NK-92 treated with Interleukin-12 subunit alpha and Interleukin-12 subunit beta, amount 100 ng/mL, for 24 hours (cell line): ENCODE results near the gene HAUS6.
"Not testable (repeated sequence)": the region's sequence is repeated elsewhere in the genome, so short reads cannot be mapped to it uniquely, and the experiment has no call there.

Experiments used
- DNase-seq: peaks from one replicate; lab custom pipeline; 2025; lab: John Stamatoyannopoulos, UW

The HAUS6 gene

GRCh38 chr9:19117039-19117716 lies 14.5 kb upstream of the HAUS6 start:
- no peak for DNase-seq

- peak; percentile 39 for DNase-seq
Measured at GRCh38 chr9:19116107-19116790, 13.5 kb upstream of the HAUS6 start.

GRCh38 chr9:19114680-19115270 lies 12.1 kb upstream of the HAUS6 start:
- no peak for DNase-seq

GRCh38 chr9:19113964-19114679 lies 11.4 kb upstream of the HAUS6 start:
- no peak for DNase-seq

- DNase-seq: not testable (repeated sequence)
Measured at GRCh38 chr9:19113064-19113611, 10.4 kb upstream of the HAUS6 start.

GRCh38 chr9:19108038-19108437 lies 5.3 kb upstream of the HAUS6 start:
- DNase-seq: no peak

GRCh38 chr9:19104515-19105282 lies 2.0 kb upstream of the HAUS6 start:
- no peak for DNase-seq

- no peak for DNase-seq
Measured at GRCh38 chr9:19102181-19102630, 498 bp downstream of the HAUS6 start.

- no peak for DNase-seq
Measured at GRCh38 chr9:19101203-19101602, 1.5 kb downstream of the HAUS6 start.

- DNase-seq: not testable (repeated sequence)
Measured at GRCh38 chr9:19097431-19097830, 5.3 kb downstream of the HAUS6 start.

GRCh38 chr9:19087106-19088000 lies 15.4 kb downstream of the HAUS6 start:
- DNase-seq: no peak

- DNase-seq: no peak
Measured at GRCh38 chr9:19085295-19085694, 17.4 kb downstream of the HAUS6 start.

GRCh38 chr9:19074836-19075235 lies 27.9 kb downstream of the HAUS6 start:
- DNase-seq: no peak

GRCh38 chr9:19074229-19074628 lies 28.5 kb downstream of the HAUS6 start:
- DNase-seq: no peak

- DNase-seq: no peak
Measured at GRCh38 chr9:19057033-19057432, 45.7 kb downstream of the HAUS6 start.

GRCh38 chr9:19050637-19051591 lies 51.8 kb downstream of the HAUS6 start:
- no peak for DNase-seq

- DNase-seq: no peak
Measured at GRCh38 chr9:19049917-19050636, 52.6 kb downstream of the HAUS6 start.
